Neural cell (in vitro differentiated cells): Measurements from ENCODE around the gene WDHD1. TPM values are rescaled to one million over a fixed set of nuclear protein-coding genes. Genes with fewer than 3 reads are reported as not detected.

ENCODE experiments used
- H2AFZ ChIP-seq: fragments of 200-600, 300-800 bp; sonication (generic), shearing (Covaris generic); 2 replicates; pipeline ENCODE4 v1.6.0; 2014; ENCODE audit warnings: low read depth, mild to moderate bottlenecking, antibody characterized with exemption, low read length, moderate library complexity
- H3F3A ChIP-seq: fragments of 200-600 bp; shearing (Covaris generic); 2 replicates; pipeline ENCODE4 v1.6.1; 2016; ENCODE audit warnings: mild to moderate bottlenecking, moderate library complexity, mixed read lengths, antibody characterized with exemption, low read length; ENCODE audit not compliant: insufficient read depth, poor library complexity, severe bottlenecking
- H3K27ac ChIP-seq: fragments of 200-600, 300-800 bp; sonication (generic), shearing (Covaris generic); 2 replicates; pipeline ENCODE4 v1.5.1; 2014; ENCODE audit warnings: mild to moderate bottlenecking, low read length, moderate library complexity
- H3K27me3 ChIP-seq: fragments of 300-800, 200-600 bp; sonication (generic), shearing (Covaris generic); 2 replicates; pipeline ENCODE4 v1.6.0; 2014; ENCODE audit warnings: mild to moderate bottlenecking, low read depth, low read length, moderate library complexity; ENCODE audit not compliant: insufficient read depth
- H3K36me3 ChIP-seq: fragments of 300-800, 200-600 bp; sonication (generic), shearing (Covaris generic); 2 replicates; pipeline ENCODE4 v1.5.1; 2014; ENCODE audit warnings: mild to moderate bottlenecking, antibody characterized with exemption, low read length, moderate library complexity; ENCODE audit not compliant: insufficient read depth
- H3K4me2 ChIP-seq: fragments of 300-800, 200-600 bp; sonication (generic), shearing (Covaris generic); 2 replicates; pipeline ENCODE4 v1.6.0; 2014; ENCODE audit warnings: mild to moderate bottlenecking, low read length
- H3K4me3 ChIP-seq: fragments of 300-800, 200-600 bp; sonication (generic), shearing (Covaris generic); 2 replicates; pipeline ENCODE4 v1.5.1; 2014; ENCODE audit warnings: mild to moderate bottlenecking, low read length, moderate library complexity
- H3K79me2 ChIP-seq: fragments of 200-600 bp; shearing (Covaris generic); replicated peaks from 2 replicates; pipeline ENCODE4 v1.6.0; 2014; ENCODE audit warnings: mild to moderate bottlenecking, low read length, moderate library complexity; ENCODE audit not compliant: insufficient read depth
- H3K9ac ChIP-seq: fragments of 300-800, 200-600 bp; sonication (generic), shearing (Covaris generic); 2 replicates; pipeline ENCODE4 v1.6.1; 2016; ENCODE audit warnings: mild to moderate bottlenecking, low read length, mixed read lengths
- H3K9me2 ChIP-seq: fragments of 200-600 bp; shearing (Covaris generic); 2 replicates; pipeline ENCODE4 v1.6.1; 2016; ENCODE audit warnings: mild to moderate bottlenecking, low read length, mixed read lengths; ENCODE audit not compliant: insufficient read depth
- H3K9me3 ChIP-seq: fragments of 200-600, 300-800 bp; sonication (generic), shearing (Covaris generic); 2 replicates; pipeline ENCODE4 v1.6.1; 2016; ENCODE audit warnings: mild to moderate bottlenecking, mixed run types, low read length, moderate library complexity, mixed read lengths
- H4K20me1 ChIP-seq: fragments of 200-600 bp; shearing (Covaris generic); 2 replicates; pipeline ENCODE4 v1.6.1; 2016; ENCODE audit warnings: mild to moderate bottlenecking, mixed run types; ENCODE audit not compliant: insufficient read depth
- CTCF ChIP-seq: fragments of 450-650 bp; IDR thresholded peaks from 2 replicates; pipeline ENCODE4 v1.5.1; 2014; ENCODE audit warnings: antibody characterized with exemption, mild to moderate bottlenecking, moderate library complexity; ENCODE audit not compliant: poor library complexity, severe bottlenecking
- EP300 ChIP-seq: fragments of 450-650 bp; conservative IDR thresholded peaks from 2 replicates; pipeline ENCODE4 v1.6.1; 2014; ENCODE audit warnings: antibody characterized with exemption, mild to moderate bottlenecking, moderate library complexity; ENCODE audit not compliant: poor library complexity, severe bottlenecking
- EZH2 ChIP-seq: fragments of 200-600, 300-800 bp; shearing (Covaris generic), sonication (generic); IDR thresholded peaks from 2 replicates; pipeline ENCODE4 v1.6.1; 2014; ENCODE audit warnings: antibody characterized with exemption, low read length, borderline replicate concordance, mild to moderate bottlenecking; ENCODE audit not compliant: insufficient read depth, poor library complexity, severe bottlenecking
- MXI1 ChIP-seq: fragments of 450-650 bp; conservative IDR thresholded peaks from 2 replicates; pipeline ENCODE4 v1.6.1; 2014; ENCODE audit warnings: antibody characterized with exemption, mild to moderate bottlenecking; ENCODE audit not compliant: poor library complexity, severe bottlenecking
- POLR2AphosphoS5 ChIP-seq: IDR thresholded peaks from 2 replicates; pipeline ENCODE4 v1.6.1; 2012
- RAD21 ChIP-seq: fragments of 450-650 bp; conservative IDR thresholded peaks from 2 replicates; pipeline ENCODE4 v1.6.1; 2014; ENCODE audit warnings: antibody characterized with exemption, mild to moderate bottlenecking, moderate library complexity
- REST ChIP-seq: IDR thresholded peaks from 2 replicates; pipeline ENCODE4 v1.6.1; 2012; ENCODE audit warnings: borderline replicate concordance
- SMC3 ChIP-seq: fragments of 450-650 bp; conservative IDR thresholded peaks from 2 replicates; pipeline ENCODE4 v1.6.1; 2014; ENCODE audit warnings: antibody characterized with exemption, mild to moderate bottlenecking, moderate library complexity; ENCODE audit not compliant: poor library complexity
- TAF1 ChIP-seq: IDR thresholded peaks from 2 replicates; pipeline ENCODE4 v1.6.1; 2012; ENCODE audit warnings: low read depth
- polyA plus RNA-seq: library from polyadenylated mRNA; depleted of rRNA; stranded (reverse); fragments of >200 nt; gene quantifications from 2 replicates; pipeline ENCODE4 v1.2.3, GENCODE V29; 2014

WDHD1 gene
- polyA plus RNA-seq, 1 donor from 2014 or later: 8.0 TPM

GRCh38 chr14:55051423-55052268 is 24.7 kb upstream of the WDHD1 start, which contains the start of gene MAPK1IP1L:
Gene MAPK1IP1L, plus strand, starts transcription at chr14:55051647. Its CDS starts 10,037 bp downstream, at chr14:55061684.
- peaks cover 41% of the 10 kb centered on the region for H3K79me2 ChIP-seq
- peak; percentile 83 for TF ChIP-seq SMC3
- no peak for TF ChIP-seq EZH2
- peak; percentile 87 for TF ChIP-seq MXI1
- peak; percentile 80 for TF ChIP-seq TAF1
- TF ChIP-seq POLR2AphosphoS5: peak; percentile 100
- peak; percentile 88 for TF ChIP-seq EP300
- peak; percentile 100 for TF ChIP-seq CTCF
- peak; percentile 64 for TF ChIP-seq REST
- TF ChIP-seq RAD21: peak; percentile 74

GRCh38 chr14:55051165-55051422 is 24.2 kb upstream of the WDHD1 start:
- Histone ChIP-seq H3K36me3 (peaks cover 7% of the 10 kb centered on the region), H3K27me3 (no peaks in the 10 kb centered on the region), H3K4me2 (peak overlapping the region; percentile 30), H3K9me3 (no peaks in the 10 kb centered on the region), H3F3A (peaks cover 11% of the 10 kb centered on the region), H3K27ac (peak overlapping the region; percentile 100), H3K9me2 (no peaks in the 10 kb centered on the region), H2AFZ (peak overlapping the region; percentile 62), H3K4me3 (peak overlapping the region; percentile 93), H3K79me2 (peaks cover 35% of the 10 kb centered on the region), H3K9ac (peak overlapping the region; percentile 100), H4K20me1 (no peaks in the 10 kb centered on the region)
- no peak for TF ChIP-seq TAF1
- TF ChIP-seq EZH2: no peak
- no peak for TF ChIP-seq REST
- TF ChIP-seq RAD21: no peak
- TF ChIP-seq SMC3: no peak
- no peak for TF ChIP-seq MXI1

More at GRCh38 chr14:55051423-55052268, 24.7 kb upstream of the WDHD1 start, which contains the start of gene MAPK1IP1L:
- Histone ChIP-seq H3K4me3 (peak within 1 kb of the TSS; percentile 93), H3K9me2 (no peaks in the 10 kb centered on the region), H3K4me2 (peak within 1 kb of the TSS; percentile 82), H2AFZ (peak within 1 kb of the TSS; percentile 100), H3K9ac (peak within 1 kb of the TSS; percentile 100), H4K20me1 (no peaks in the 10 kb centered on the region), H3K9me3 (no peaks in the 10 kb centered on the region), H3K36me3 (peaks cover 7% of the 10 kb centered on the region), H3F3A (peaks cover 11% of the 10 kb centered on the region), H3K27ac (peak within 1 kb of the TSS; percentile 100), H3K27me3 (no peaks in the 10 kb centered on the region)
